Urinary bladder (tissue), 4 donors: ENCODE measurements around the gene NOBOX. TPM values are rescaled to one million over a fixed set of nuclear protein-coding genes. Genes with fewer than 3 reads are reported as not detected.
"Not testable (repeated sequence)": the region's sequence is repeated elsewhere in the genome, so short reads cannot be mapped to it uniquely, and the experiment has no call there.

Experiments
- DNase-seq: peaks from one replicate; pipeline ENCODE4 v3.0.0-alpha.2; 2015; ENCODE audit errors: extremely low spot score
- H3K27ac ChIP-seq: one replicate; pipeline ENCODE4 v1.5.1; 2013; ENCODE audit warnings: low read depth, mild to moderate bottlenecking, moderate library complexity
- H3K36me3 ChIP-seq: one replicate; pipeline ENCODE4 v1.6.1; 2013; ENCODE audit warnings: mild to moderate bottlenecking, moderate library complexity; ENCODE audit not compliant: insufficient read depth
- H3K4me1 ChIP-seq: one replicate; pipeline ENCODE4 v1.6.1; 2013; ENCODE audit warnings: mild to moderate bottlenecking, moderate library complexity; ENCODE audit not compliant: insufficient read depth
- H3K4me3 ChIP-seq: one replicate; pipeline ENCODE4 v1.5.1; 2013; ENCODE audit warnings: low read depth, low read length
- WGBS: extraction: QIAGEN DNeasy Blood & Tissue Kit; methylation state at CpG from one replicate; pipeline ENCODE4 v1.1.7; 2013; 5-methylcytosine and 5-hydroxymethylcytosine counted together
- polyA plus RNA-seq: library from polyadenylated mRNA; stranded (reverse); fragments of 200-250 nt; gene quantifications from one replicate; pipeline ENCODE4 v1.2.3, GENCODE V29; 2013
- total RNA-seq: library from RNA; depleted of rRNA; stranded (reverse); fragments of >200 nt; gene quantifications from one replicate; pipeline ENCODE4 v1.2.3, GENCODE V29; 2014
- donor health status: healthy with polysubstance abuse.
- donor health status: healthy.

Gene NOBOX
- total and polyA plus RNA-seq, 2 donors = not detected

DNA sequence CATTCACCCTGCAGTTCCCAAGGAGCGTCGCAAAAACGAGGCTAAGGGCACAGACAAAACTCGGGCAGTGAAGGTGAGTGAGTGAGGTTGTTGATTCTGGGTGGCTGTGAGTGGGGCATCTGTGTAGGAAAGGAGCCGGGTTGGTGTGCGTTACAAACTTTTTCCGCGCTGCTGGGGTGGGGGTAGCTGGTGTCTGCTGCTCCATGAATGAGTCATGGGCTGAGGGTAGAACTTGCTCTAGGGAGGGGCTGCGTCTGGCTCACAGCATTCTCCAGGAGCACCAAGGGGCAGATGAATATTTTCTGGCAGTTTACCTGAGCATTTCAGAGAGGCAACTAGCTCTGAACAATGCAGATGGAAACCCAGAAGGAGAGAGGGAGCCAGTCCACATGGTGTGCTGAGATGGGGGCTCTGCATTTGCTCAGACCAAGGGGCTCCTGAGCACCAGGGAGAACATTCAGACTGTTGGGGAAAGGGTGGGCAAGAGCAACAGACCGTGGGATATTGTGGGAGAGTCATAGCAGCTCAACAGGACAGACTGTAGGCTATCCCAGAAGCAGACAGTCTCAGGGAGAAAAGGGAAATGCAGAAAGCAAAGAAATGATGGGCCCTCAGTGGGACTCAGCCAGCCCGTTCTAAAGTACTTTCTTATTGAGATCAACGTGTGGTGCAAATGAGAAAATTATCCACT, 18.8 kb downstream of the NOBOX start:
- 63% methylated on average over 12 of the region's 12 CpGs for WGBS
- no peak for DNase-seq
- no peaks in the 10 kb centered on the region for H3K36me3 ChIP-seq
- no peak overlapping the region for H3K27ac ChIP-seq
- H3K4me3 ChIP-seq = no peak overlapping the region
- H3K4me1 ChIP-seq = no peaks in the 10 kb centered on the region

- Histone ChIP-seq H3K36me3 (no peaks in the 10 kb centered on the region), H3K4me3 (no peak overlapping the region), H3K4me1 (no peaks in the 10 kb centered on the region), H3K27ac (no peak overlapping the region)
- WGBS = 56% methylated on average over 4 of the region's 4 CpGs
- no peak for DNase-seq
These were observed 19.4 kb downstream of the NOBOX start for GRCh38 chr7:144384071-144384470.

GRCh38 chr7:144379776-144380384, 23.6 kb downstream of the NOBOX start:
- no peaks in the 10 kb centered on the region for H3K36me3 ChIP-seq
- DNase-seq = no peak
- H3K4me1 ChIP-seq = no peaks in the 10 kb centered on the region
- WGBS = 95% methylated on average over 11 of the region's 11 CpGs
- no peak overlapping the region for H3K27ac ChIP-seq
- H3K4me3 ChIP-seq = no peak overlapping the region

GRCh38 chr7:144378651-144379050, 24.8 kb downstream of the NOBOX start:
- H3K4me3 ChIP-seq = no peak overlapping the region
- DNase-seq = no peak
- WGBS = 94% methylated on average over 9 of the region's 9 CpGs
- no peaks in the 10 kb centered on the region for H3K36me3 ChIP-seq
- H3K4me1 ChIP-seq = no peaks in the 10 kb centered on the region
- H3K27ac ChIP-seq = no peak overlapping the region

DNA sequence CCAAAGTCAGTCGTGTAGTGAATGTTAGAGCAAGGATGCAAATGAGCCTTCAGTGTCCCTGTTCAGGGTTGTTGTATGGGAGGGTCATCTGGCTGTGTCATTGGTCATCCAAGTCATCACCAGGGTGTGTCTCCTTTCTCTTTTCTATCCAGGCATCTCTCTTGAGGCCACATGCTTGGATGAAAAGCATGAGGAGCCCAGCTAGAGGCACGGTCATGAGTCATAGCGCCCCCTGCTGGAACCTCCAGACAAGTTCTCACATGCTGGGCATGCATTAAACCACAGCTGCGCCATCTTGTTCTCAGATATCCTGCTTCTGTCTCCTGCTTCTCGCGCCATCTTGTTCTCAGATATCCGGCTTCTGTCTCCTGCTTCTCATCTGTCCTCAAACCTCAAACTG, 34.3 kb downstream of the NOBOX start:
- H3K36me3 ChIP-seq, H3K27ac ChIP-seq, H3K4me1 ChIP-seq, DNase-seq, H3K4me3 ChIP-seq: not testable (repeated sequence)
- no CpG with 5 or more reads among the region's 7 CpGs for WGBS

DNA sequence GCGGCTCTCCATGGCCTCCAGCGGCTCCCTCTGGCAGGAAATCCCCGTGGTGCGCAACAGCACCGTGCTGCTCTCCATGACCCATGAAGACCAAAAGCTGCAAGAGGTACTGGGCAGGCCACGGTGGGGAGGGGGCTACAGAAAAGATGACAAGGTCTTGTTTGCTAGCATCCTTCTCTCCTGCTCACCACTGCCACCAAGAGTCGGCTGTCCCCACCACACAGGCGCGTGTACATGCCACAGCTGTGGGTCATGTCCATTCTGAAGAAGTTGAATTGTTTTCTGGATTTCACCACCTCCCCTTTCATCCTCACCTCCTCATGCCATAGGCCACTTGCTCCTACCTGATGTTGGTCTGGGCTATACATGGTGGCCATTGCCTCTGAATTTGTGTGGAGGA, 36.2 kb downstream of the NOBOX start:
- DNase-seq, H3K4me1 ChIP-seq, H3K36me3 ChIP-seq, H3K4me3 ChIP-seq, H3K27ac ChIP-seq: not testable (repeated sequence)
- WGBS = no CpG with 5 or more reads among the region's 9 CpGs

DNA sequence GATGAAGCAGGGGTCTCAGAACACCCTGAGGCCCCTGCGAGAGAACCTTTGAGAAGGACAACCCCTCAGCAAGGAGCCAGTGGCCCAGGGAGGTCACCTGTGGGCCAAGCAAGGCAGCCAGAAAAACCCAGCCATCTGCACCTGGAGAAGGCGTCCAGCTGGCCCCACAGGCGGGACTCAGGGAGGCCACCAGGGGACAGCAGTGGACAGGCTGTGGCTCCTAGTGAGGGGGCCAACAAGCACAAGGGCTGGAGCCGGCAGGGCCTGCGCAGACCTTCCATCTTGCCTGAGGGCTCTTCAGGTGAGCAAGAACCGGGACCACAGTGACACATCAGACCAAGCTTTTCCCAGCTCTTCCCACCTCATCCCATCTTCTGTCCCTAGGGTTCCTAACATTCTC, 38.0 kb downstream of the NOBOX start:
- not testable (repeated sequence) for H3K4me1 ChIP-seq, H3K36me3 ChIP-seq, H3K4me3 ChIP-seq, H3K27ac ChIP-seq, DNase-seq
- WGBS = no CpG with 5 or more reads among the region's 6 CpGs

- H3K36me3 ChIP-seq, H3K4me1 ChIP-seq, H3K4me3 ChIP-seq, DNase-seq, H3K27ac ChIP-seq: not testable (repeated sequence)
- whole genome bisulfite sequencing = no CpG with 5 or more reads among the region's 3 CpGs
These were observed 41.4 kb downstream of the NOBOX start for GRCh38 chr7:144362061-144362460.

DNA sequence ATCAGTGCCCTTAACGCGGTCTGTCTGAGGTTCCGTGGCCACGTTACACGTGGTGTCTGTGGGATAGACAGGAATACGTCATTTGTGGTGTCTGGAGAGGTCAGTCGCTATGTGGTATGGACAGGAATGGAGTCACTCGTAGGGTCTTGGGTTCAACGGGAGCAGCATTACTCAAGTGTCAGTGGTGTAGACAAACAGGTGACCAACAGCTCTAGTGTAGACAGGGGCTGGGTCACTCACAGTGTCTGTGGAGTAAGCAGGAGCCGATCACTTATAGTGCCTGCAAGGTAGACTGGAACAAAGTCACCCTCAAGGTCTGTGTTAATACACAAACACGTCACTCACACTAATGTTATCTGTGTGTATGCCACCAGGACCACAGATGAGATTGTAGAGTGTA, 46.6 kb downstream of the NOBOX start:
- H3K4me3 ChIP-seq, H3K36me3 ChIP-seq, H3K27ac ChIP-seq, H3K4me1 ChIP-seq, DNase-seq: not testable (repeated sequence)
- WGBS = 90% methylated on average over 2 of the region's 11 CpGs

DNA sequence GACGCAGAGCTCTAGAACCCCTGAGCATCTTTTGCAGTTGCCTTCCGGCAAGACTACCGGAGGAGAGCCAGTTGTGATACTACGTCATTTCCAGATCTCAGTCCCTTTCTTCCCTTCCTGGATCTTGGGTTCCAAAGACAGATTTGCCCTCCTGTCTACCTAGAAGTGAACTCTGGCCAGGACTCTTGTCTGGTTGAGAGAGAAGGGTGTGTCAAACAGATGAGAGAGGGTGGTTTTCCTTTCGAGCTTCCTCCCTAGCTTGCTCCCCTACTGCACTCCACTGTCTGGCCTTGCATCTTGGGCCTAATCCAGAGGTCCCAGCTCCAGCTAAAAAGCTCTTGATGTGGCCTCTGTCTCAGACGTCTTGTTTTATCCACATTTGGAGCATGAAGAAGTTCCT, 47.3 kb downstream of the NOBOX start:
- H3K4me1 ChIP-seq, H3K4me3 ChIP-seq, H3K36me3 ChIP-seq, H3K27ac ChIP-seq, DNase-seq: not testable (repeated sequence)
- WGBS = no CpG with 5 or more reads among the region's 6 CpGs

- no CpG with 5 or more reads among the region's 50 CpGs for WGBS
- DNase-seq, H3K4me3 ChIP-seq, H3K27ac ChIP-seq, H3K36me3 ChIP-seq, H3K4me1 ChIP-seq: not testable (repeated sequence)
These were observed 48.2 kb downstream of the NOBOX start, which contains the start of gene ARHGEF5 for GRCh38 chr7:144355176-144355822. TSS of gene ARHGEF5 (plus strand) at chr7:144355402. CDS start at chr7:144362670, 7,268 bp downstream.

DNA sequence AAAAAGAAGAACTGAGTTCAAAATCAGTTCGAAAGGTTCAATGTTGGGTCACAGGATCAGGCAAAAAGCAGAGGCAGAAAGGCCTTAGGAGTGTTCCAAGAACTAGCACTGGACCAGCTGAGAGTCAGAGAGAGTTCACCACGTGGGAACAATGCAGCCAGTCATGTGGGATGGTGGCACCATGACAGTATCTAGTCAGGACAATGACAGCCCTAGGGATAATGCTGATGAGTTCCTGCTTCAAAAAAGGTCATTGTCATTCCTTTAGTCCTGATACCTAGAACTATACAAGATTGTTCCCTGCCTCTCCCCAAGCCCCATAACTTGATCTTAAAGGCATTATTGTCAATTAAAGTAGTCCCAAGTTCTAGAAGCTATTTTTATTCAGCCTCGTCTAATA, 51.8 kb downstream of the NOBOX start:
- not testable (repeated sequence) for H3K4me3 ChIP-seq, DNase-seq, H3K4me1 ChIP-seq, H3K27ac ChIP-seq, H3K36me3 ChIP-seq
- WGBS = 77% methylated on average over 2 of the region's 3 CpGs

DNA sequence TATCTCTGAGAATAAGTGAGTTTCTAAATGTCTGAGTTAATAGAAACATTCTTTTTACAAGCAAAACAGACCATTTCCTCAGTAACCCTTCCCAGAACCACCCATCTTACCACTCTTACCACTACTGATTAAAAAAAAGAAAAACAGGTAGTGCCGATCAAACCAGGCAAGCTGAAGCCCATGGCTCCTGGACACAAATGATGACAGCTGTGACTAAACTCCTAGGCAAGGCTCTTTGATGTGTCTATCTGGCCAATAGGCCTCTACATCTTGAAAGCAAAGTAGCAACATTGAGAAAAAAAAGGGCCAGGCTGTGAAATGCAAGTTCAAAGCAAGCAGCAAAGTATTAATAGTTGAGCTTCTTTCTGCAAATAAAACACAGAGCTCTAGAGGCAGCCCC, 54.9 kb downstream of the NOBOX start:
- not testable (repeated sequence) for DNase-seq, H3K4me1 ChIP-seq, H3K36me3 ChIP-seq, H3K4me3 ChIP-seq, H3K27ac ChIP-seq
- WGBS = no CpG with 5 or more reads among the region's 1 CpG
